ENCODE results near the gene DGCR2.

Gene DGCR2

GRCh38 chr22:19067696-19068348, 54.4 kb downstream of the DGCR2 start:
- Mint-ChIP-seq H3K4me1 (peaks cover under 1% of the 10 kb centered on the region), H3K9me3 (no peaks in the 10 kb centered on the region), H3K4me3 (no peak overlapping the region), H3K27ac (no peak overlapping the region), H3K36me3 (peaks cover 76% of the 10 kb centered on the region)
- ATAC-seq (no peak), DNase-seq (ENCODE audit: low spot score in 2 of 2) (no peak)

GRCh38 chr22:19066531-19067271, 55.5 kb downstream of the DGCR2 start:
- H3K4me1 Mint-ChIP-seq, result no peaks in the 10 kb centered on the region
- H3K36me3 Mint-ChIP-seq, result peaks cover 78% of the 10 kb centered on the region
- ATAC-seq, result no peak
- no peak overlapping the region for H3K27ac Mint-ChIP-seq
- H3K4me3 Mint-ChIP-seq, result no peak overlapping the region
- H3K9me3 Mint-ChIP-seq, result no peaks in the 10 kb centered on the region
- DNase-seq (ENCODE audit: low spot score in 2 of 2), result no peak

- Mint-ChIP-seq H3K9me3 (no peaks in the 10 kb centered on the region), H3K27ac (no peak overlapping the region), H3K4me3 (no peak overlapping the region), H3K36me3 (peaks cover 77% of the 10 kb centered on the region), H3K4me1 (no peaks in the 10 kb centered on the region)
- DNase-seq (ENCODE audit: low spot score in 2 of 2) (no peak), ATAC-seq (no peak)
Observed at GRCh38 chr22:19065929-19066328, 56.3 kb downstream of the DGCR2 start.

- peaks cover 72% of the 10 kb centered on the region for H3K36me3 Mint-ChIP-seq
- peak overlapping the region; percentile 32 for H3K27ac Mint-ChIP-seq
- H3K4me1 Mint-ChIP-seq, result no peaks in the 10 kb centered on the region
Observed at GRCh38 chr22:19065298-19065859, 56.8 kb downstream of the DGCR2 start.

GRCh38 chr22:19064354-19065054, 57.7 kb downstream of the DGCR2 start:
- Mint-ChIP-seq H3K9me3 (no peaks in the 10 kb centered on the region), H3K36me3 (peaks cover 80% of the 10 kb centered on the region), H3K4me1 (peaks cover 7% of the 10 kb centered on the region), H3K27ac (peak overlapping the region; percentile 32), H3K4me3 (no peak overlapping the region)
- ATAC-seq (no peak), DNase-seq (ENCODE audit: low spot score in 2 of 2) (no peak)

More at GRCh38 chr22:19065298-19065859, 56.8 kb downstream of the DGCR2 start:
- ATAC-seq (no peak), DNase-seq (ENCODE audit: low spot score in 2 of 2) (no peak)
- Mint-ChIP-seq H3K9me3 (no peaks in the 10 kb centered on the region), H3K4me3 (no peak overlapping the region)

GRCh38 chr22:19063581-19064353, 58.4 kb downstream of the DGCR2 start:
- Mint-ChIP-seq H3K4me3 (no peak overlapping the region), H3K9me3 (no peaks in the 10 kb centered on the region), H3K27ac (peak overlapping the region; percentile 20), H3K4me1 (peaks cover 15% of the 10 kb centered on the region), H3K36me3 (peaks cover 87% of the 10 kb centered on the region)
- DNase-seq (ENCODE audit: low spot score in 2 of 2) (no peak), ATAC-seq (no peak)

- H3K36me3 Mint-ChIP-seq, result peaks cover 87% of the 10 kb centered on the region
Observed at GRCh38 chr22:19062943-19063308, 59.3 kb downstream of the DGCR2 start.

GRCh38 chr22:19062139-19062942, 59.9 kb downstream of the DGCR2 start:
- ATAC-seq (no peak), DNase-seq (ENCODE audit: low spot score in 2 of 2) (no peak)
- H3K4me1 Mint-ChIP-seq, result peaks cover 25% of the 10 kb centered on the region
- H3K4me3 Mint-ChIP-seq, result no peak overlapping the region
- peaks cover 81% of the 10 kb centered on the region for H3K36me3 Mint-ChIP-seq
- peak overlapping the region; percentile 10 for H3K27ac Mint-ChIP-seq
- H3K9me3 Mint-ChIP-seq, result no peaks in the 10 kb centered on the region

More at GRCh38 chr22:19062943-19063308, 59.3 kb downstream of the DGCR2 start:
- H3K27ac Mint-ChIP-seq, result no peak overlapping the region
- H3K4me1 Mint-ChIP-seq, result peaks cover 23% of the 10 kb centered on the region
- DNase-seq (ENCODE audit: low spot score in 2 of 2) (no peak), ATAC-seq (no peak)
- no peaks in the 10 kb centered on the region for H3K9me3 Mint-ChIP-seq
- no peak overlapping the region for H3K4me3 Mint-ChIP-seq

- peaks cover 80% of the 10 kb centered on the region for H3K36me3 Mint-ChIP-seq
Observed at GRCh38 chr22:19061471-19062138, 60.6 kb downstream of the DGCR2 start.

GRCh38 chr22:19060356-19061009, 61.7 kb downstream of the DGCR2 start:
- H3K4me3 Mint-ChIP-seq, result no peak overlapping the region
- peaks cover 25% of the 10 kb centered on the region for H3K4me1 Mint-ChIP-seq
- H3K27ac Mint-ChIP-seq, result peak overlapping the region; percentile 84
- no peak for DNase-seq (ENCODE audit: low spot score in 2 of 2)
- peaks cover 80% of the 10 kb centered on the region for H3K36me3 Mint-ChIP-seq
- no peak for ATAC-seq
- H3K9me3 Mint-ChIP-seq, result no peaks in the 10 kb centered on the region

More at GRCh38 chr22:19061471-19062138, 60.6 kb downstream of the DGCR2 start:
- ATAC-seq (no peak), DNase-seq (ENCODE audit: low spot score in 2 of 2) (no peak)
- peak overlapping the region; percentile 10 for H3K27ac Mint-ChIP-seq
- H3K4me1 Mint-ChIP-seq, result peaks cover 25% of the 10 kb centered on the region
- H3K9me3 Mint-ChIP-seq, result no peaks in the 10 kb centered on the region
- no peak overlapping the region for H3K4me3 Mint-ChIP-seq

- no peak overlapping the region for H3K4me3 Mint-ChIP-seq
- peak overlapping the region; percentile 84 for H3K27ac Mint-ChIP-seq
- H3K9me3 Mint-ChIP-seq, result no peaks in the 10 kb centered on the region
- peaks cover 25% of the 10 kb centered on the region for H3K4me1 Mint-ChIP-seq
- ATAC-seq, result no peak
- DNase-seq (ENCODE audit: low spot score in 2 of 2), result no peak
- H3K36me3 Mint-ChIP-seq, result peaks cover 77% of the 10 kb centered on the region
Observed at GRCh38 chr22:19059481-19060278, 62.5 kb downstream of the DGCR2 start.

- H3K27ac Mint-ChIP-seq, result peak overlapping the region; percentile 90
- no peak overlapping the region for H3K4me3 Mint-ChIP-seq
- H3K36me3 Mint-ChIP-seq, result peaks cover 83% of the 10 kb centered on the region
Observed at GRCh38 chr22:19058713-19059451, 63.3 kb downstream of the DGCR2 start.

More at GRCh38 chr22:19058713-19059451, 63.3 kb downstream of the DGCR2 start:
- H3K9me3 Mint-ChIP-seq, result no peaks in the 10 kb centered on the region
- DNase-seq (ENCODE audit: low spot score in 2 of 2) (no peak), ATAC-seq (peak; percentile 24)
- H3K4me1 Mint-ChIP-seq, result peaks cover 29% of the 10 kb centered on the region
